ENCODE data around the gene AOPEP.

Gene AOPEP

GRCh38 chr9:94714494-94714893 lies 12.0 kb upstream of the AOPEP start:
- no peak for DNase-seq (ENCODE audit: low read depth)

- no peak for DNase-seq (ENCODE audit: low read depth)
Observed at GRCh38 chr9:94717761-94718160, 8.7 kb upstream of the AOPEP start.

GRCh38 chr9:94718936-94719335 lies 7.6 kb upstream of the AOPEP start:
- DNase-seq (ENCODE audit: low read depth) = no peak

- no peak for DNase-seq (ENCODE audit: low read depth)
Observed at GRCh38 chr9:94719878-94720277, 6.6 kb upstream of the AOPEP start.

- DNase-seq (ENCODE audit: low read depth) = no peak
Observed at GRCh38 chr9:94720846-94721549, 5.5 kb upstream of the AOPEP start.

- no peak for DNase-seq (ENCODE audit: low read depth)
Observed at GRCh38 chr9:94721754-94722153, 4.7 kb upstream of the AOPEP start.

- no peak for DNase-seq (ENCODE audit: low read depth)
Observed at GRCh38 chr9:94725293-94725692, 1.2 kb upstream of the AOPEP start.

- no peak for DNase-seq (ENCODE audit: low read depth)
Observed at GRCh38 chr9:94728719-94729118, 2.2 kb downstream of the AOPEP start.

GRCh38 chr9:94729199-94729598 lies 2.7 kb downstream of the AOPEP start:
- no peak for DNase-seq (ENCODE audit: low read depth)

- DNase-seq (ENCODE audit: low read depth) = no peak
Observed at GRCh38 chr9:94734054-94734754, 7.7 kb downstream of the AOPEP start.

GRCh38 chr9:94736759-94737158 lies 10.3 kb downstream of the AOPEP start:
- no peak for DNase-seq (ENCODE audit: low read depth)

GRCh38 chr9:94740145-94740840 lies 13.8 kb downstream of the AOPEP start:
- DNase-seq (ENCODE audit: low read depth) = no peak

GRCh38 chr9:94741866-94742265 lies 15.4 kb downstream of the AOPEP start:
- no peak for DNase-seq (ENCODE audit: low read depth)

- DNase-seq (ENCODE audit: low read depth) = no peak
Observed at GRCh38 chr9:94743035-94743954, 16.8 kb downstream of the AOPEP start.

- DNase-seq (ENCODE audit: low read depth) = no peak
Observed at GRCh38 chr9:94745806-94746540, 19.5 kb downstream of the AOPEP start.

- no peak for DNase-seq (ENCODE audit: low read depth)
Observed at GRCh38 chr9:94746541-94747370, 20.3 kb downstream of the AOPEP start.

- no peak for DNase-seq (ENCODE audit: low read depth)
Observed at GRCh38 chr9:94754976-94755475, 28.5 kb downstream of the AOPEP start.

- DNase-seq (ENCODE audit: low read depth) = peak; percentile 7
Observed at GRCh38 chr9:94757158-94757557, 30.7 kb downstream of the AOPEP start.

- DNase-seq (ENCODE audit: low read depth) = no peak
Observed at GRCh38 chr9:94758031-94758430, 31.5 kb downstream of the AOPEP start.

GRCh38 chr9:94758880-94759279 lies 32.4 kb downstream of the AOPEP start:
- no peak for DNase-seq (ENCODE audit: low read depth)
